ELF-1 (cell line): Measurements from ENCODE around the gene TRIML2.
"Not testable (repeated sequence)": the region's sequence is repeated elsewhere in the genome, so short reads cannot be mapped to it uniquely, and the experiment has no call there.

Experiments used
- DNase-seq: peaks from one replicate; pipeline ENCODE4 v3.0.0-alpha.2; 2016; ENCODE audit warnings: low read depth, low spot score

Gene TRIML2

DNA sequence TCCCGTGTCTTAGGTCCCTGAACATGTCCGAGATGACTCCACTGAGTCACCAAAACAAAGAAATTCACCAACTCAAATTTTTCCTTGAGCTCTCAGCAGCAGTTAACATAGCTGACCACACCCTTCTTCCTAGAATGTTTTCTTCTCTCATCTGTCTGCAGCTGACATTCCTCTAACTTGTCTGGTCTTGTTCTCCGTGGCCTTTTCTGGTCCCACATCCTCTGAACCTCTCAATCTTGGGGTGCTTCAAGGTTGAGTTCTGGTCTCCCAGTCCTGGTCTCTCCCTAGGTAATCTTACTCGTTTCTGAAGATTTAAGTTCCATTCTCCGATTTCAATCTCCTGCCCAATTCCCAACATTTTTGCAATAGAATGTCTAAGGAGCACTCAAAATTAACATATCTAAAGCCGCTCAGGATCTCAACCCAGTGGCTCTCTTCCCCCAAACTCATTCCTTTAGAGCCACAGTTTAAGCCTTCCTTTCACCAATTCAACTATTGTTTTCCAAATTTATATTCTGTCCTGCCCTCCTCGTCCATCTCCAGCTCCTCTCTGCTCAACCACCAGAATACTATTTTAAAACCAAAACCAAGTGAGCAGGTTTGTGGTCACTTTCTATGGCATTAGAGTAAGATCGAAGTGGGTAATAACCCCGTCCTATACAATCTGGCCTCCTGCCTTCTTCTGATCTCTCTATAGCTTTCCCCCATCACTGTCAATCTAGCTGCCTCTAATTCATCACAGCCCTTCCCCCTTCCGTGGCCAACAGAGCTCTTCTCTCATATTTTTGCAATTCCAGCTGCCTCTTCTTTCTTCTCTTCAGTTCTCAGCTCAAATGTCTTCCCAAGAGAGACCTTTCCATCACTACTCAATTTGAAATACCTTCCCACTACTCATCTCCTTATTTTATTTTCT is 1.2 kb downstream of the TRIML2 start:
- peak; percentile 75 for DNase-seq

DNA sequence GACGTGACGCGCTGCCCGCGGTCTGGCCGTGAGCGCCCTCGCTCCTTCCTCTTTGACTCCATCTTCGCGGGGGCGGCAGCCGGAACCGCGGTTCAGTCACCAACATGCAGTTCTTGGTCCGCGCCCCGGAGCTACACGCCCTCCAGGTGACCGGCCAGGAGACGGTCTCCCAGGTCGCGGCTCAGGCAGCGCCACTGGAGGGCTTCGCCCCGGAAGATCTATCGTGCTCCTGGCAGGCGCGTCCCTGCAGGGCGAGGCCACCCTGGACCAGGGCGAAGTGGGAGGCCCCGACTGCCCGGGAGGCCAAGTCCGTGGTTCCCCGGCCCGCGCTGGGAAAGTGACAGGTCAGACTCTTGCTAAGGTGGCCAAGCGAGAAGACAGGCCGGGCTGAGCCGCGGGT is 2.9 kb downstream of the TRIML2 start:
- DNase-seq = peak; percentile 68

DNA sequence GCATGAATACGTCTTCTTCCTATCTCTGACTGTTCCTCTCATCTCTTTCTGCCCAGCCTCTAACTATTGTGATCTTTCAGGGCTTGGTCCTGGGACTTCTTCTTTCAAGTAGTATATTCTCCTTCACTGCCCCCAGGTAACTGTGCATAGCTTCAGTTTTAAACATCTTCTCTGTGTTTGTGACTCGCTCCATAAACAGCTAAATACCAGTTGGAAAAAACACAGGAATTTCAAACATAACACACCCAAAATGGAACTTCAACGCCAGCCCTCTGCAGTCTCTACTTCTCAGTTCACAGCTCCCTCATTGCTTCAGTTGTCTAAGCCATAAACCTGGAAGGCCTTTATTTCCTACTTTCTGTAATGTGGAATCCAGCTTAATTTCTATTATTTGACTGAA is 16.6 kb downstream of the TRIML2 start:
- DNase-seq = no peak

DNA sequence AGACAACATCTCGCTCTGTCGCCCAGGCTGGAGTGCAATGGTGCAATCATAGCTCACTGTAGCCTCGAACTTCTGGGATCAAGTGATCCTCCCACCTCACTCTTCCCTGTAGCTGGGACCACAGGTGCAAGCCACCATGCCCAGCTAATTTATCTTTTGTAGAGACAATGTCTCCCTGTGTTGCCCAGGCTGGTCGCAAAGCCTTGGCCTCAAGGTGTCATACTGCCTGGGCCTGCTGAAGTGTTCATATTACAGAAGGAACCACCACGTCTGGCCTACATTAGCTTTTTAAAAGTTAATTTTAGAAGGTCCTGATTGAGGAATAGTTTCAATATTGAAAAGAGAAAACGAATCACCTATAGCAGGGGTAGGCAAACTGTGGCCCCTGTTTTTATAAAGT is 22.5 kb downstream of the TRIML2 start:
- DNase-seq = no peak

DNA sequence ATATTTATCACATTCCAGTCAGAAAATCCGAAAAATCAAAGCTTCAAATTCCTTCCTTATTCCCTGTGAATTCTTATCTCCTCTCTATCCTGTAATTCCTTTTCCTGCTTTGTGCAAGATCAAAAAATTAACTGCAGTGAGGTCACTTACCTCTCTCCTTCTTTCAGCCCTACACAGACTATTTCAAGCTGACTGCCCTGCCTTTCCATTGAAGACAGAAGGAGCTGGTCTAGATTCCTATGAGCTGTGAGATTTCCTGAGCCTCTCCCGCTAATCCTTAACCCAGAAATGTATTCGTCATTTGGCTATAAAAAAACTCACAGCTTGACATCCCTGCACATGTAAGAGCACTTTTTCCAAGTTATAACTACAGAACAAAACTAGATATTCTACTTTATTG is 26.6 kb downstream of the TRIML2 start:
- no peak for DNase-seq

DNA sequence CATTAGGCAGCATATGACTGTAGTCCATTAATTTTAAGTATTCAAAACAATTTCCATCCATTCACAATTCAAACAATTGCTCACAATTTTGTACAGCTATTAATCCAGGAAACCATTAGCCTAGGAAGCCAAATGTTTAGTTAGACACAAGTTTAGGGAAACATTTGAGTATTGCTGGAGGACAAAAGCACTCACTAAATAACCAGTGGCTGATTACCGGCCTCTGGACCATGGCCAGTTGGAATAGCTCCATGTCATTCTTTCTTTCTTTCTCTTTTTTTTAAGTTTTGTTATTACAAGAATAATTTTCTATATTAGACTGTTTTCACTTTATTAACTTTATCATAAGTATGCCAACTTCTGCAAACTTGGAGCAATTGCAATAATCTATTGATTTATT is 31.3 kb downstream of the TRIML2 start:
- DNase-seq = no peak

DNA sequence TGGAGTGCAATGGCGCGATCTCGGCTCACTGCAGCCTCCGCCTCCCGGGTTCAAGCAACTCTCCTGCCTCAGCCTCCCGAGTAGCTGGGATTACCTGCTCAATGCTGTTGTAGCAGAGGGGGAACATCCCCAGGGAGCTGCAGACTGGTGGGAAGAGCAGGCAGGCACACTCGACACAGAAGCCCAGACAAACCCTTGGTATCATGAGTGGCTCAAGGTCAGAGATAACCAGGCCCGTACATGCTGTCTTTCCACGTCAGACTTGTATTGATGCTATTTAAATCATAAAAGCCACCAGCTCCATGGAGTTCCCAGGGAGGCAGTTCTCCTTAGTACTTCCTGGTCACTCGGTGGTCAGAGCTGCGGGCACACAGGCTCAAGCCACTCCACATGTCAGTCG is 33.2 kb downstream of the TRIML2 start:
- DNase-seq = no peak

DNA sequence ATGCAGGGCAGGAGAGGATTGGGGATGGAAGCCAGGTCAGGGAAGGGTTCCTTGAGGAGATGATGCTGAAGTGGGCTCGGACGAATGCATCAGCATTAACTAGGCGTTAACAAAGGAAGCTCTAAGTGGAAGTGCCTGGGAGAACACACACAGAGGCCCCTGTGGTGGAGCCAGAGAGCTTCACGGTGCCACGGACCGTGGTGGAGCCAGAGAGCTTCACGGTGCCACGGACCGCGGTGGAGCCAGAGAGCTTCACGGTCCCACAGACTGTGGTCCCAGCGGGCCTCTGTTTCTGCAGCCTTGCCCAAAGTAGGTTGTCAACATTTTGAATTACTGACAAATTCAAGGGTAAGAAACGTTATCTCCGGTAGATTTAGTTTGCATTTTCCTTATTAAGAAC is 48.3 kb downstream of the TRIML2 start:
- DNase-seq = no peak

DNA sequence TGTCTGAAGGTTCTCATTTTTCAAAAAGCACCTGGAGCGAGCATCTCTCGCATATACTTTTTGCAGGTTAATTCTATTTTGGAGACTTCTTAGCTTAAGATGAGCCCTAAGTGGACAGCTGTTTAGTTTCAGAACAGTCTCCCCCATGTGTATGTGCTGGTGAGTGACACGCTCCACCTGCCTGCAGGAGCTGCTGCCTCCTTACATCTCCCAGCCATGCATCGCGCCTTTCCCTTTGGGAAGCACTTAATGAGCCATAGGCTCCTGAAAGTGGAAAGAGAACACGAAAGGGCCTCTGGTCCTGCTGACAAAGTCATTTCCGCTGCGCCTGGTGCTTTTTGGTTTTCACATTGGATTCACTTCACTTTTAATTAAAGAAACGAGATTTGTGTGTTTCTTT is 56.1 kb downstream of the TRIML2 start:
- no peak for DNase-seq

DNA sequence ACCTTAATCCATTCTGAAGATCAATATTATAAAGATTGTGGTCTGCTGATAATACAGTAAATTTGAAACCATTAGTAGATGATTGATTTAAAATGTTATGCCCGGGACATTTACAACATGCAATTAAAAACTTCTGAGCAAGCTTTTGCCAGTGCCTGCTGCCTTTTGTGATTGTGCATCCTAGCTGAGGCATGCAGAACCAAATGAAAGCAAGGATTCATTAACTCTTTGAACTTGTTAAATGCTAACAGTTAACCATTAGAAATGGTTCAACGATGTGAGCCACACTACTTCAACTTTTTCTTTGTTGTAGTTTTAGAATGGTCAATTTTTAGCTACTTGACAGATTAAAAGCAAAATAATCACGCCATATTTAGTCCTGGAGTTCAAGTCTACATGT is 62.7 kb downstream of the TRIML2 start:
- DNase-seq = no peak

DNA sequence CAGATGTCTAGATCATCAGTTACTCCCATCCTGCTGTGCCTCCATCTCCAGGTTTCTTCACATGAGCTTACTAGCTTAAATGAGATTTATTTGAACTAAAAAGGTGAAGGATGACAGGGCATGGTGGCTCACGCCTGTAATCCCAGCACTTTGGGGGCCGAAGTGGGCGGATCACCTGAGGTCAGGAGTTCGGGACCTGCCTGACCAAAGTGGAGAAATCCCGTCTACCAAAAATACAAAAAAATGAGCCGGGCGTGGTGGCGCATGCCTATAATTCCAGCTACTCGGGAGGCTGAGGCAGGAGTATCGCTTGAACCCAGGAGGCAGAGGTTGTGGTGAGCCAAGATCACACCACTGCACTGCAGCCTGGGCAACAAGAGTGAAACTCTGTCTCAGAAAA is 63.9 kb downstream of the TRIML2 start:
- not testable (repeated sequence) for DNase-seq

DNA sequence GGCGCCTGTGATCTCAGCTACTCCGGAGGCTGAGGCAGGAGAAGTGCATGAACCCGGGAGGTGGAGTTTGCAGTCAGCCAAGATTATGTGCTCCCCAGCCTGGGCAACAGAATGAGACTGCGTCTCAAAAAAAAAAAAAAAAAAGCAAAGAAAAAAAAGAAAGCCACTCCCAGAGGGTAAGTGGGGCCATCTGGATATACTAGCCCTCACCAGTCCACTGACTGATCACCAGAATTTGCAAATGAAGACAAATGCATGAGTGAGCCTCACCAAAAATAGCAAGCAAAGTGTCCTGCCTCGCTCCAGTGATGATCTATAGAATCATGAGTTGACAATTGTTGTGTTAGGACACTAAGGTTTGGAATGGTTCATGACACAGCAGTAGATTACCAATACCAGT is 66.2 kb downstream of the TRIML2 start:
- peak; percentile 49 for DNase-seq

DNA sequence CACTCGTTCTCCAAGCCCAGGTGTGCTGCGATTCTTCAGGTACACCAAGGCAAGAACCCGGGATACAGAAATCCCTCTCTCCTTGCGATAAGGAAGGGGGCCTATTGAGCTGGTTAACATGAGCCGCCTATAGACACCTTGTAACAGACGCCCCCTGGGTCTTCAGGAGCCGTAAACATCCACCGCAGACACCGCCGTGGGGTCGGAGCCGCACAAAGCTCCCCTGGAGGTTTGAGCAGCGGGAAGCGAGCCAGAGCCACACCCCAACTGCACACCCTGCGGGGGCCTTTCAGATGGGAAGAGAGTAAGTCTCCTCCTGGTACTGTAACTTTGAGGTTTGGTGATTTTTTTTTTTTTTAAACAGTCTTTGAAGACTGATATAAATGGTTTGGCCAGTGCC is 67.2 kb downstream of the TRIML2 start:
- peak; percentile 87 for DNase-seq

DNA sequence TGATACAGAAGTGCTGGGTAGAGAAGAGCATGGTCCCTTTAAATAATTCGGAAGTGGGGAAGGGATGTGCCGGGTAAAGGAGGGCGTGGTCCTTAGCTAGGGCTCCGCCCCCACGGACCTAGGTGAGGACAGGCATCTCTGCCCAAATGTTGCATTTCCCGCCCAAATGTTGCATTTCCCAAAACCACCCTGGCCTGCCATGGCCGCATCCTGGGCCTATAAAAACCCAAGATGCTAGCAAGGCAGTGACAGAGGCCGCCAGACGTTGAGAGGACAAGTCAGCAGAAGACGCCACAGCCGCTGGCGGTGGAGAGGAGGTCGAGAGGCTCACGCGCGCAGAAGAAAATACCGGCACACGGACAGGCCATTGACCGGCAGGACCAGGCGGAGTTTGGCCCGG is 67.7 kb downstream of the TRIML2 start:
- peak; percentile 78 for DNase-seq
